WI38 (cell line): ENCODE data around the gene CDKN2B.

Experiments used
- H3K4me3 ChIP-seq: 2 replicates; pipeline ENCODE4 v1.5.1; 2011; ENCODE audit warnings: low read depth, mild to moderate bottlenecking, control low read depth, low read length
- CTCF ChIP-seq: IDR thresholded peaks from 2 replicates; pipeline ENCODE4 v1.5.1; 2012; ENCODE audit warnings: low read depth, mild to moderate bottlenecking, control low read depth, low read length

CDKN2B gene

GRCh38 chr9:21958833-21959232 lies 50.3 kb downstream of the CDKN2B start:
- TF ChIP-seq CTCF: no peak
- H3K4me3 ChIP-seq: no peak overlapping the region
